A172 (cell line): ENCODE measurements around the gene TBX3. TPM values are rescaled to one million over a fixed set of nuclear protein-coding genes. Genes with fewer than 3 reads are reported as not detected.

Source experiments
- DNase-seq: peaks from one replicate; pipeline ENCODE4 v3.0.0-alpha.2; 2015; ENCODE audit warnings: low spot score
- total RNA-seq: library from RNA; depleted of rRNA; stranded (reverse); fragments of >200 nt; shearing (Covaris generic); gene quantifications from 2 replicates; pipeline ENCODE4 v1.2.3, GENCODE V29; 2014

The TBX3 gene
- total RNA-seq, 1 experiment from 2014 or later: 3.3 TPM

DNA sequence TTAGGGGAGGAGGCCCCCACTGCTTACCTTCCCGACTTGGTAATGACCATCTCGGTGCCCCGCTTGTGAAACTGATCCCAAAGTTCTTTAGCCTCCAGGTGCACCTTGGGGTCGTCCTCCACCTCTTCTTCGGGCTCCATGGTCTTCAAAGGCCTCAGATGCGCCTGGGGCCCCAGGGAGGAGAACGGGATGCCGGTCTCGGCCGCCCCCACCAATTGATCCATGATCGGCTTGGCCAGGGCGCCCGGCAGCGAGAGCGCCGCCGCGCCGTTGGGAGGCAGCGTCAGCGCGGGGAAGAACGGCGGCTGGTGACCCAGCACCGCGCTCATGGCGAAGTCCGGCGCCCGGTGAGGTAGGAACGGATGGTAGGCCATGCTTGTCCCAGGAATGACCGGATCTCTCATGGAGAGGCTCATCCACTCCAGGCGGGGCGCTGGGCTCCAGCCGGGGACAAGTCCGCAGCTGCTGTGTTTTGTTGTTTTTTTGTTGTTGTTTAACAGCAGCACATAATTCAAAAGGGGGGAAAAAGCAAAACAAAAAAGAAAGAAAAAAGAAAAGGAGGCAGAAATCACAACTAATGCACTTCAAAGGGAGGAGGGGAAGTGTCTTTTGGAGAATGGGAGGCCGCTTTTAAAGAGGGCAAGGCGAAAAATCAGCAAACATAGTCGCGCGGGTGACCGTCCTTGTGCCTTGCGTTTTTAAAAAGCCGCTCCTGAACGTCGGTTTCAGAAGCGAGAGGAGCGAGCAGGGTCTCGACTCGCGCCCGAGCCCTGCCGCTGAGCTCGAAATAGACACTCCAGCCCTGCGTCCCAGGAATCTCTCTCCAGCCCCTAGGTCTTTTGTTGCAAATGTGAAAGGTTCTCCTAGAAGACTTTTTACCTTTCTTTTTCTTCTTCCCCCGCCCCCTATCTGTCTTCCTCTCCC lies 928 bp downstream of the TBX3 start:
- peak; percentile 22 for DNase-seq

DNA sequence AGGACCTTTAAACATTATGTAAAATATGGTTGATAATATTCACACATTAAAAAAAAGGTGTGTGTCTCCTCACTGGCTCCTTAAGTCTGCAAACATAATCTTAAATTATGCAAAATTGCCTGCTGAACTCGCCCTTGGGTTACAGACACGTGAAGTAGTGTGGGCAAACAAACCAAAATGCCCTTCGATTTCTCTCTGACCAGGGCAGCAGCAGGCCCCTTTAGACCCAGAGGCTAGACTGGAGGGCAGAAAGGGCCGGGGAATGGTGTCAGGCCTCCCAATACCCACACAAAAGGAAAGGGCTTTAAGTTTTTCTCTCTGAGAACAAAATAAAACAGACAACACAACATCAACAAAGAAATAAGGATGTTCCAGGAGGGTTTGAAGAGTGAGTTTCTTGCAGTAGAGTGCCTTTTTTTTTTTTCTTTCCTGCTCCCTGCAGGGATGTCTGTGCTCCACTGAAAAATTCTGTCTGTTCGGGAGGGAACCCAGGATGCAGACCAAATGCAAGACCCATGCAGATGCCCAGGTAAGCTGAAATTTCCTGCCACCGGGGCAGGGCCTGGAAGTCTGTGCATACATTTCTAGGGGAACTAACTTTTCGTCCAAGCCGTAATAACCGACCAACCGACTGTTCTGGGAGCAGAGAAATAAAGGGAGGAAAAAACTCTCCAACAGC lies 1.7 kb downstream of the TBX3 start:
- no peak for DNase-seq

DNA sequence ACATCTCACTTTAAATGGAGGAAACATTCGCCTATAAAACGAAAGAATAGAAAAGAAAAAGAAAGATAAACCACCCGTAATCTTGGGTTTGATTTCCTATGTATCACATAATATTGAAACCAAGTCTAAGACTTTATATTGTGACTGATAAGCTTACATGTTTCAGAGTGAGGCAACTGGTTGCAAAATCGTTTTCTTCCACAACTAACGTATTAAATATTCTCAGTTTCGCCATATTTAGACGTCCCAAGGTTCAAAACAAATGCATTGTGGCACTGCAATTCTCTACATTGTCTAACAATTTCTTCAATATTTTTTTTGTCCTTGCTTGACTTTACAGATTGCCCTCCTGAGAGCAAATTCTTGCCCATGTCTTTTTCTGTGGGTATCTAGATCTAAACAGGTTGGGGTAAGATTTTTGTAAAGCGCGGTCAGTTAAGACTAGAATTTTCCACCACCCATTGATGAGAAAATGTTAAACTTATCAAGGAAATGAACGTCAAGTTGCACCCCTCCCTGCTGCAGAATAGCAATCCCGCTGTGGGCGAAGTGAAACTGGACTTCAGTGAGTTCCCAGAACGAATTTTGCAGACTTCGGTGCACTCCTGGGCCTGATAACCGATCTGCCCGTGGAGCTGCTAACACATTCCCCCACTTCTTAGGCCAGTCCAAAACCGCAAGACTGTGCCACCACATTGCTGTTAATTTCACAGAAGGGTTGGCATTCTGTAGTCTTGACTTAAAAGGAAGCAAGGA lies 2.7 kb downstream of the TBX3 start:
- DNase-seq: no peak

GRCh38 chr12:114680604-114681069 lies 3.3 kb downstream of the TBX3 start:
- DNase-seq: no peak

DNA sequence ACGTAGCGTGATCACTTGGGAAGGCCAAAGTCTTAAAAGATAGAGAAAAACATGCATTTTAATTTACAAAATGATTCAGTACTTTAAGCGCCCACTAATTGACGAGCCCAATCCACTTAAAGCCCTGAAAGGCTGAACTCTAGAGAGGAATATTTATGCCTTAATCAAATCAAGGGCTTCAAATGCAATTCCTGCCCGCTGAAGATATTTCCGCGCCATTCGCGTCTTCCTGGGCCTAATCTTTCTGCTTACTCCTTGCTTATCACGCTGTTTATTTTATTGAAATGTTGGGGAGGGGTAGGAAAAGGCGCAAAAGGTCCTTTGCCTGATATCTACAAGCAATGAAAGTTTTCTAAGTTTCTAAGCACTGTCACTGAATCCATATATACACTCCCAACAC lies 4.0 kb downstream of the TBX3 start:
- no peak for DNase-seq

DNA sequence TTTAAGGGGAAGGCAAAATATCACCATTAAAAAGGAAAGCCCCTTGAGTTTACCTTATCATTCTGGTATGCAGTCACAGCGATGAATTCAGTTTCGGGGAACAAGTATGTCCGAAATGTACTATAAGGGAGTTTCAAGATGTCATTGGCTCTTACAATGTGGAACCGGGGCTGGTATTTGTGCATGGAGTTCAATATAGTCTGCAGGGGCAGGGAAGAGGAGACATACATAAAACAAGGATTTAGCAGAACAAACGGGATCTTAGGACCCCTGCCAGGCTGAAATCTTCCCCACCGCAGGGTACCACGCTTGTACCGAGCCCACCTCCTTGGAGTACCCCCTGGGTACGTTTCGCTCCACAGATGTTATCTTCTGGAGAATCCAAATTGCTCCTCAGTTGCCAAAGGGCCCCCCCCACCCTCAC lies 4.5 kb downstream of the TBX3 start:
- no peak for DNase-seq

DNA sequence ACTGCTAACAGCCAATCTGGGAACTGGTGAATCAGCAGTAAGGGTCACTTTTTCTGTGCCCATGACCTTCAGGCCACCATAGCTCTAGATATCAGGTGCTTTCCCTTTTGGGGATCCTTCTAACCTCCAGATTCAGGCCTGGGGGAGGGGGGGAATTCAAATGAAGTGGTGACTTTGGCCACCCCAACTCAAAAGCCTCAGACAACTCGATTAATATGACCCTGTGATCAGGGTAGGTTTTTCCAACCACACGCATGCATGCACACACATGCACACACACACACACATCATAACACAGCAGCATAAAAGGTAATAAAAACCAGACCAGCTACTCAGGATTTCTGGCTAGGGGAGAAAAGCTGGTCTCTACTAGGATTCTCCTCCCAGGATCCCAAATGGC lies 5.3 kb downstream of the TBX3 start:
- DNase-seq: no peak

DNA sequence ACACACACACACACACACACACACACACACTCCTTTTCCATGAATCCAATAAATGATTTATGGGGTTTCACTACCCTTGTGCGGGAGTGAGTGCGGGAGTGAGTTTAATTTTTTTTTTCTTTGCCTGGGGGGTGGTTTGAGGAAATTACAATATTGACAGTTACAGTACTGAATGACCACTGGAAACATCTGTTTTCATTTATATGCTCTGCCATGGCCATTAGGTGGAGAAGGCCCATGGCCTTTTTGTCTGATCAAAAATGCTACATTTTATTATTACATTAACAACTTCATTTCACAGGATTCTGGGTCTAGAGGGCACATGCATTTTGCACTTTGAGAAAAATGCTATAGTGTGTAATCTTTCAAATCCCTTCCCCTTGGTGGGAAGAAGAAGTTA lies 5.9 kb downstream of the TBX3 start:
- no peak for DNase-seq

DNA sequence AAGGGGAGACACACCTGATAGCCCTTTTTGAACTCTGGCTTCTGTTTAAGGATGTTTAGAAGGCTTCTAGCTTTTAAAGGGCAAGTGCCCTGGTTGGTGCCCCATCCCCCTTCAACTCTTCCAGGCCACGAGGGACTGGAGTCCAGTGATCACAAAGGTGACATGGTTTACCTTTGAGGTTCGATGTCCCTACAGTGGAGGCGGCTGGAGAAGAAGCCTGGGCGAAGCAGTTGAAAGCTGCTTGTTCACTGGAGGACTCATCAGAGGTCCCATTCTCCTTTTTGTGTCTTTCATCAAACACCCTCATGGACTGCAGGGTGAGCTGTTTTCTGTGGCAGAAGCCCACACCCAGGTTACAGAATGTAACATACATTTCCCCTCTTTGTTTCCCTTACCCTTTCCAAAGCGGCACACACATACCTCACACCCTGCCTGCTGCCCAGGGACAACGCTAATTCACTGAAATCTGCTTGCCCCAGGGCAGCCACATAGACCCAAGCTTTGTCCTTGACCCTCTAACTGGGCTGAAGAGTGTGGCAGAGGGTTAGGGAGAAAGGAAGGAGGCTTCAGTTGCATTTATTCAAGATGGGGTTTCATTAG lies 7.7 kb downstream of the TBX3 start:
- no peak for DNase-seq

DNA sequence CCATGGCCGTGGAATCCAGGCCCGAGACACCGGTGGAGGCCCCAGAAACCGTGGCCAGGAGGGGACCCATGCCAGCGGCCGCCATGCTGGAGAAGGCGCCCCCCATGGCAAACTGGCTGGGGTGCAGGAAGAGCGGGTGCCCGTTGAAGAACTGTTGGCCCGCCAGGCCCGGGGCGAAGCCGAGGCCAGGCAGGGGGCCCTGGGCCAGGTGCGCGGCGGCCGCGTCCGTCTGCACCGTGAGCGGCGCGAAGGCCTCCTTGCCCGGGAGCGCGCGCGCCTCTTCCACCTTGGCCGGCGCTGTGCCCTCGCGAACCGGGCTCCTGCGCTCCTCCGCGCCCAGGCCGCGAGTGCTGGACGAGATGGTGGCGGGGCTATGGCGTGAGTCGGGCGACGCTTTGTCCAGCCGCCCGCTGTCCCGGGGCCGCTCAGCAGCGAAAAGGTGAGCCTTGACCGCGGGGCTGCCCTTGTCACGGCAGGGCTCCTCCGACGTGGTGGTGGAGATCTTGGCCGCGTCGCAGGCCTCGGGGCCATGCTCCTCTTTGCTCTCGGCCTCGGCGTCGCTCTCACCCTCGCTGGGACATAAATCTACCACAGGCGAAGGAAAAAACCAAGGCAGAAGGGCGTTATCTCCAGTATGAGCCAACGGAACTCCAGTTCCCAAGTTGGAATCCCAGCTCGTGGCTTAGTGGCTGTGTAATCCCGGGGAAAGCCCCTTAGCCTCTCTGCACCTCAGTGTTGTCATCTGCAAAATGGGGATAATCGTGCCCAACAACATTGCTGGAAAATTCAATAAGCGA lies 9.5 kb downstream of the TBX3 start:
- no peak for DNase-seq

GRCh38 chr12:114673901-114674250 lies 10.1 kb downstream of the TBX3 start:
- no peak for DNase-seq

GRCh38 chr12:114673169-114673833 lies 10.7 kb downstream of the TBX3 start:
- no peak for DNase-seq

GRCh38 chr12:114672817-114673168 lies 11.2 kb downstream of the TBX3 start:
- no peak for DNase-seq

GRCh38 chr12:114671443-114672411 lies 12.2 kb downstream of the TBX3 start:
- no peak for DNase-seq

DNA sequence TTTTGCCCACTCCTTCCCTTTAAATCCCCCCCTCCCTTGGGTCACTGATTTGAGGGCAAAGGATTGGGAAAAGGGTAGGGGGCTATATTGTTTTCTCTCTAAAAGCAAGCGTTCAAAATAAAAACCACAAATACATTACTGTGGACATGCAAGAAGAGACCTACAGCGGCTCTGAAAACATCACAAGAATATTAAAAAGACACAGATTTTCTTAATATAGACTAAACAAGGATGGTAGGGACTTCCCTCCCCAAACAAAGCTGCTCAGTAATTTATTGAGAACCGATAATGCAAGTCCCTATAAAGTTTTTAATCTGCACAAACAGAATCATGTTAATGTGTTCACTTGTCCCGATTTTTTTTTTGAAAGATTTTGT lies 12.9 kb downstream of the TBX3 start:
- no peak for DNase-seq

DNA sequence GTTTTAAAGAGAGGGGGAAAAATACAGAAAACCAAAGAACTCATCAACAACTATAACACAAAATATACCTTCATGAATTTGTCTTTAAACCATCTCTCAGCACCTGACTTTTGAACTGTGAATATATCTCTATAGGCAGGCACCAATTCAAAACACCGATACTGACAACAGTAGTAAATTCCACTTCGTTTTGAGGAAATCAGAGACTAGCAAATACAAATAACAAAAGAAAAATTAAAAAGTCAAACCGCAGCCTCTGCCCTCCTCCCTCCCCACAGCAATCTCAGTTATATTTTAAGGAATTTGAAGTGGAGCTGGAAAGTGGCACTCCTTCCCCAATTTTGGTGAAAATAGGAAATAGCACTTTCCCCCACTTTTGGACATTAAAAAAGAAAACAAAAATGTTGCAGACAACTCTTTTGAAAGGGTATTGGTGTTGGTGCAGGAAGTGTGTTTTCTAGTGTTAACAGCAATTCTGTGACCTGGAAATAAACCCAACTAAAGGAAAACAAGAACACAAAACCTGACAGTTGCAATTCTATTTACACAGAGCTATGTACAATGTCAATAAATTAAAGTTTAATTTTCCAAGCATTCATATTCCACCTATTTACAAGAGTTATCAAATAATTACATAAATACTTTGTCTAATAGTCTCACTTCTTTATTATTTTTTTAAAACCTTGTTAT lies 13.5 kb downstream of the TBX3 start:
- no peak for DNase-seq

DNA sequence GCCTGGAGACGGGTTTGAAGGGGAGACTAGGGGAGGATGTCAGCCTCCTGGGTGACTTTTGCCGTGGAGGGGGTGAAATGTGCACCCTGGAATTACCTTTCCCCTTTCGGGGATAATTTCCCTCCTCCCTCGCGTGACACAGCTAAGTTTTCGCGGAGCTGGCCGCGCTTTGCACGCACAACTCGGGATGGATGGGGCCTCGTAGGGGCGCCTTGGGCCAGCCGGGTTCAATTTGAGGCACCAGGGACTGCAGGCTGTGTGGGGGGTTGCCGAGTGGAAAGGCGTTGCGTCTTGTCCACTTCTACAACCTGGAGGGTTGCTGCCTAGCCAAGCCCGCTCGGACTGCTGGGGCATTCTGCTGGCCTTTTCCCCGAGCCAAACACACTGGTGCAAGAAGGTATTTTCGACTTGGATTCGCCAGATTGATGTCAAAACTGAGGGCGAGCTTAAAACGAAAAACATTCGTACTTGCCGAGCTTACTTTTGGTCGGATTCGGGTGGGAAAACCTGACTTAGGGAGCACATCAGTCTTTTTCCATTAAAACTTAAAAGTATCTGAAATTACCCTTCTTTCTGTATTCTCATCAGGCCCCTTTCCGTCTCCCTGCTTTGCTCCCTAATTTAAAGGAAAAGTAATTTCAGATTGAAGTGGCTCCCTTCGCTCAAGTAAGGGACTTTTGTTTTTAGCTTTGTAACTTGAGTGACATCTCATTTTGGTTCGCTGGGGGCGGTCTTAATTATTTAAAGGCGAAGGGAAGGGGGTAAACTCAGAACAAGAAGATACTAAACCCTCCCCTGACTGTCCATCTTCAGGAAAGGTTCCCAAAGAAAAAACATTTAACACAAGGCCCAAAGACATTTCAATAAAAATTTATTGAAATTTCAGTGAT lies 14.3 kb downstream of the TBX3 start:
- DNase-seq: no peak

GRCh38 chr12:114668886-114669288 lies 15.1 kb downstream of the TBX3 start:
- no peak for DNase-seq
